Ishikawa (cell line): ENCODE results near the gene NPC2.
A peak's percentile ranks its signal among the peaks of the same experiment; 100 is the strongest.

Experiments
- CEBPB ChIP-seq: IDR thresholded peaks from 2 replicates; pipeline ENCODE4 v1.6.1; 2012
- CREB1 ChIP-seq: IDR thresholded peaks from 2 replicates; pipeline ENCODE4 v1.6.1; 2012; ENCODE audit warnings: low read depth
- EGR1 ChIP-seq: IDR thresholded peaks from 2 replicates; pipeline ENCODE4 v1.6.1; 2012
- EP300 ChIP-seq: IDR thresholded peaks from 2 replicates; pipeline ENCODE4 v1.6.1; 2012; ENCODE audit warnings: borderline replicate concordance
- FOXM1 ChIP-seq: IDR thresholded peaks from 2 replicates; pipeline ENCODE4 v1.6.1; 2012; ENCODE audit warnings: low read depth, borderline replicate concordance
- NFIC ChIP-seq: IDR thresholded peaks from 2 replicates; pipeline ENCODE4 v1.6.1; 2012
- RAD21 ChIP-seq: IDR thresholded peaks from 2 replicates; pipeline ENCODE4 v1.6.1; 2012; ENCODE audit warnings: low read depth
- REST ChIP-seq: IDR thresholded peaks from 2 replicates; pipeline ENCODE4 v1.6.1; 2012; ENCODE audit warnings: low read depth, mild to moderate bottlenecking
- TAF1 ChIP-seq: IDR thresholded peaks from 2 replicates; pipeline ENCODE4 v1.6.1; 2012; ENCODE audit warnings: low read depth, mild to moderate bottlenecking
- TCF12 ChIP-seq: IDR thresholded peaks from 2 replicates; pipeline ENCODE4 v1.6.1; 2012; ENCODE audit warnings: low read depth
- TEAD4 ChIP-seq: IDR thresholded peaks from 2 replicates; pipeline ENCODE4 v1.6.1; 2012
- YY1 ChIP-seq: IDR thresholded peaks from 2 replicates; pipeline ENCODE4 v1.6.1; 2012; ENCODE audit warnings: low read depth
- ZBTB7A ChIP-seq: IDR thresholded peaks from 2 replicates; pipeline ENCODE4 v1.6.1; 2012; ENCODE audit warnings: low read depth
- TF ChIP-seq, protein P1 (sequence below): IDR thresholded peaks from 2 replicates; pipeline ENCODE4 v1.6.1; 2012
- TF ChIP-seq, protein P2 (sequence below): IDR thresholded peaks from 2 replicates; pipeline ENCODE4 v1.6.1; 2012

Gene NPC2

GRCh38 chr14:74500417-74501134, 7.5 kb upstream of the NPC2 start:
- TF ChIP-seq FOXM1 (no peak), YY1 (no peak), RAD21 (no peak), EP300 (no peak), TAF1 (no peak), NFIC (no peak), TCF12 (no peak), CREB1 (no peak), ZBTB7A (no peak), REST (no peak), CEBPB (no peak), EGR1 (no peak)
- TF ChIP-seq, protein P1, sequence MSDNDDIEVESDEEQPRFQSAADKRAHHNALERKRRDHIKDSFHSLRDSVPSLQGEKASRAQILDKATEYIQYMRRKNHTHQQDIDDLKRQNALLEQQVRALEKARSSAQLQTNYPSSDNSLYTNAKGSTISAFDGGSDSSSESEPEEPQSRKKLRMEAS, result no peak
- TF ChIP-seq, protein P2, sequence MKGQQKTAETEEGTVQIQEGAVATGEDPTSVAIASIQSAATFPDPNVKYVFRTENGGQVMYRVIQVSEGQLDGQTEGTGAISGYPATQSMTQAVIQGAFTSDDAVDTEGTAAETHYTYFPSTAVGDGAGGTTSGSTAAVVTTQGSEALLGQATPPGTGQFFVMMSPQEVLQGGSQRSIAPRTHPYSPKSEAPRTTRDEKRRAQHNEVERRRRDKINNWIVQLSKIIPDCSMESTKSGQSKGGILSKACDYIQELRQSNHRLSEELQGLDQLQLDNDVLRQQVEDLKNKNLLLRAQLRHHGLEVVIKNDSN, result no peak

DNA sequence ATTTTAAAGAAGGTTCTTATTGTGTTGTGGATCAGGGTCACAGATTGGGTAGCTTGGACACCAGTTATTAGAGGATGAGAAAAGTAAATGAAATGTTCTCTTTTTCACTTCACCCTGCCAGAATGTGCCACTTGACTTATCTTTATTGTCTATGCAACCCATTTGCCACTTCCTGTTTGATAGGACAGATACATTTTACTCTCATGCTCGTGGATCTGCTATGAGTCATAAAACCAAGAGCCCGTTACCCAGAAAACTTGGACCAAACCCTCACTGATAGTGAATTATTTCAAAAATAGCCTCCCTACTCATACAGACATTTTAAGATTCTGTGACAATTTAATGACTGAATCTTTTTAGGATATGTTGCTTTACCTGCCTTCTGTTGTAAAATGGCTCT, 2.3 kb upstream of the NPC2 start:
- TF ChIP-seq CREB1 (no peak), YY1 (no peak), NFIC (no peak), EP300 (no peak), FOXM1 (no peak), TCF12 (no peak), TAF1 (no peak), CEBPB (no peak), TEAD4 (no peak), ZBTB7A (no peak), RAD21 (no peak), REST (no peak)
- TF ChIP-seq, protein P2, result no peak
- TF ChIP-seq, protein P1, result no peak

GRCh38 chr14:74493343-74494261, 497 bp upstream of the NPC2 start, which contains the start of gene ISCA2:
Gene ISCA2 (plus strand): TSS chr14:74493765. CDS start chr14:74493775, 10 bp downstream.
- TF ChIP-seq YY1 (peak; percentile 94), EGR1 (no peak), TAF1 (peak; percentile 70), ZBTB7A (peak; percentile 96), NFIC (no peak)

- TF ChIP-seq TEAD4, result no peak
- peak; percentile 28; the same call in 1 of the 2 replicates for TF ChIP-seq RAD21
- TF ChIP-seq, protein P1, result no peak
Measured at GRCh38 chr14:74491956-74492775, 939 bp downstream of the NPC2 start.

GRCh38 chr14:74490486-74490885, 2.6 kb downstream of the NPC2 start:
- no peak for TF ChIP-seq NFIC
- TF ChIP-seq EP300, result no peak
- no peak for TF ChIP-seq YY1
- TF ChIP-seq, protein P1, result no peak
